Mucosa of rectum (tissue), 2 donors: ENCODE results near the gene TCOF1.

Experiments
- H3K27ac ChIP-seq, 2 donors: one replicate each; pipeline ENCODE4 v1.7.0; 2013; ENCODE audit warnings: inconsistent platforms in 2 of 2, low read depth in 2 of 2, low read length in 2 of 2
- H3K27me3 ChIP-seq, 2 donors: one replicate each; pipeline ENCODE4 v1.7.0; 2013; ENCODE audit warnings: low read length in 2 of 2; ENCODE audit not compliant: control insufficient read depth in 2 of 2, insufficient read depth in 2 of 2
- H3K36me3 ChIP-seq, 2 donors: one replicate each; pipeline ENCODE4 v1.7.0; 2013; ENCODE audit warnings: low read length in 2 of 2; ENCODE audit not compliant: control insufficient read depth in 2 of 2, insufficient read depth in 2 of 2
- H3K4me1 ChIP-seq, 2 donors: one replicate each; pipeline ENCODE4 v1.7.0; 2013; ENCODE audit warnings: low read length in 2 of 2, mild to moderate bottlenecking in 1 of 2; ENCODE audit not compliant: control insufficient read depth in 2 of 2, insufficient read depth in 2 of 2
- H3K4me3 ChIP-seq, 2 donors: one replicate each; pipeline ENCODE4 v1.7.0; 2013; ENCODE audit warnings: low read length in 2 of 2
- H3K9ac ChIP-seq, 2 donors: one replicate each; pipeline ENCODE4 v1.7.0; 2013; ENCODE audit warnings: low read length in 2 of 2, low read depth in 1 of 2, mild to moderate bottlenecking in 1 of 2
- H3K9me3 ChIP-seq, 2 donors: one replicate each; pipeline ENCODE4 v1.7.0; 2013; ENCODE audit warnings: low read length in 2 of 2; ENCODE audit not compliant: control insufficient read depth in 2 of 2
- donor health status: healthy.
- donor health status: Normal muscosa, but diverticular disease.

TCOF1 gene, protein sequence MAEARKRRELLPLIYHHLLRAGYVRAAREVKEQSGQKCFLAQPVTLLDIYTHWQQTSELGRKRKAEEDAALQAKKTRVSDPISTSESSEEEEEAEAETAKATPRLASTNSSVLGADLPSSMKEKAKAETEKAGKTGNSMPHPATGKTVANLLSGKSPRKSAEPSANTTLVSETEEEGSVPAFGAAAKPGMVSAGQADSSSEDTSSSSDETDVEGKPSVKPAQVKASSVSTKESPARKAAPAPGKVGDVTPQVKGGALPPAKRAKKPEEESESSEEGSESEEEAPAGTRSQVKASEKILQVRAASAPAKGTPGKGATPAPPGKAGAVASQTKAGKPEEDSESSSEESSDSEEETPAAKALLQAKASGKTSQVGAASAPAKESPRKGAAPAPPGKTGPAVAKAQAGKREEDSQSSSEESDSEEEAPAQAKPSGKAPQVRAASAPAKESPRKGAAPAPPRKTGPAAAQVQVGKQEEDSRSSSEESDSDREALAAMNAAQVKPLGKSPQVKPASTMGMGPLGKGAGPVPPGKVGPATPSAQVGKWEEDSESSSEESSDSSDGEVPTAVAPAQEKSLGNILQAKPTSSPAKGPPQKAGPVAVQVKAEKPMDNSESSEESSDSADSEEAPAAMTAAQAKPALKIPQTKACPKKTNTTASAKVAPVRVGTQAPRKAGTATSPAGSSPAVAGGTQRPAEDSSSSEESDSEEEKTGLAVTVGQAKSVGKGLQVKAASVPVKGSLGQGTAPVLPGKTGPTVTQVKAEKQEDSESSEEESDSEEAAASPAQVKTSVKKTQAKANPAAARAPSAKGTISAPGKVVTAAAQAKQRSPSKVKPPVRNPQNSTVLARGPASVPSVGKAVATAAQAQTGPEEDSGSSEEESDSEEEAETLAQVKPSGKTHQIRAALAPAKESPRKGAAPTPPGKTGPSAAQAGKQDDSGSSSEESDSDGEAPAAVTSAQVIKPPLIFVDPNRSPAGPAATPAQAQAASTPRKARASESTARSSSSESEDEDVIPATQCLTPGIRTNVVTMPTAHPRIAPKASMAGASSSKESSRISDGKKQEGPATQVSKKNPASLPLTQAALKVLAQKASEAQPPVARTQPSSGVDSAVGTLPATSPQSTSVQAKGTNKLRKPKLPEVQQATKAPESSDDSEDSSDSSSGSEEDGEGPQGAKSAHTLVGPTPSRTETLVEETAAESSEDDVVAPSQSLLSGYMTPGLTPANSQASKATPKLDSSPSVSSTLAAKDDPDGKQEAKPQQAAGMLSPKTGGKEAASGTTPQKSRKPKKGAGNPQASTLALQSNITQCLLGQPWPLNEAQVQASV (N-terminal part only)

GRCh38 chr5:150357326-150358260 is at the start of gene TCOF1:
TSS of gene TCOF1 (plus strand) at chr5:150357697. CDS start at chr5:150357747, 50 bp downstream.
- Histone ChIP-seq H3K27me3 (no peaks in the 10 kb centered on the region), H3K4me1 (peaks cover 22 to 34% of the 10 kb centered on the region in 2 donors), H3K9ac (peak within 1 kb of the TSS; percentile 68 to 73), H3K36me3 (peaks cover 14 to 16% of the 10 kb centered on the region in 2 donors), H3K9me3 (no peaks in the 10 kb centered on the region), H3K4me3 (peak within 1 kb of the TSS; percentile 85), H3K27ac (peak within 1 kb of the TSS; percentile 61 to 65)

DNA sequence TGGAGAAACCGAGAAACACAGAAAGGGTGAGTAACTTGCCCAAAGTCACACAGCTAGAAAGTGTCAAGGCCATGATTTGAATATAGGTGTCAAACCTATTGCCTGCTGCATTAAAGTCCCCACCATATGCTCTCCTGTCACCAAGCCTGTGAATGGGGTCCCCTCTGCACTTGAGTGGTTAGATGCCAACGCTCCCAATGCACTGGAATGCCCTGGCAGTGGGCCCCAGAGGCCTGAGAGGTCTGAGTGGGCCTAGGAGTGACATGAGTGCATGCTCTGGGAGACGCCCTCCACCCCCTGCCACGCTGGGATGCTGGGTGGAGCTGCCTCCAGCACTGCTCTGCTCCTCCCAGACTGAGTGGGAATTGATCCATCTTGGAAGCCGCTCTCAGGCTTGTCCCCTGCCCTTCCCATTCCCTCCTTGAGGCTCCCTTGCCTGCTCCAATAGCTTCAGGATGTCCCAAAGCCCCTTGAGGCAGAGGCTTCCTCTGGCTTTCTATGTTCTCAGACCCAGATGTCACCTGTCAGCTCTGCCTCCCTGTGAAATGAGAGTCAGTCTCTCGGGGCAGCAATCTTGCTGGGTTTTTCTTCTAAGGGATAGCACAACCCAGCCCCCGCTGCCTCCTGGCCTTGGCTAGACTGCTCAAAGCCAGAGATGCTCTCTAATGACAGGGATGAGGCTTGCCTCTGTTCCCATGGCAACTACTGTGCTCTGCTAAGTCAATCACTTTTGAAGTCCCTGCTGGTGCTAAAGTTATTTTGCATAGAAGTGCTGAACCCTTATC is 48.2 kb upstream of the TCOF1 start:
- Histone ChIP-seq H3K4me1 (no peaks in the 10 kb centered on the region), H3K27ac (no peak overlapping the region), H3K27me3 (no peaks in the 10 kb centered on the region), H3K9ac (no peak overlapping the region), H3K9me3 (no peaks in the 10 kb centered on the region), H3K36me3 (no peaks in the 10 kb centered on the region), H3K4me3 (no peak overlapping the region)

- no peak overlapping the region for H3K9ac ChIP-seq
- H3K36me3 ChIP-seq: no peaks in the 10 kb centered on the region
- H3K4me1 ChIP-seq: no peaks in the 10 kb centered on the region
- H3K4me3 ChIP-seq: no peak overlapping the region
- H3K27ac ChIP-seq: no peak overlapping the region
- H3K27me3 ChIP-seq: no peaks in the 10 kb centered on the region
- H3K9me3 ChIP-seq: no peaks in the 10 kb centered on the region
Observed at GRCh38 chr5:150309886-150310239, 47.6 kb upstream of the TCOF1 start.

DNA sequence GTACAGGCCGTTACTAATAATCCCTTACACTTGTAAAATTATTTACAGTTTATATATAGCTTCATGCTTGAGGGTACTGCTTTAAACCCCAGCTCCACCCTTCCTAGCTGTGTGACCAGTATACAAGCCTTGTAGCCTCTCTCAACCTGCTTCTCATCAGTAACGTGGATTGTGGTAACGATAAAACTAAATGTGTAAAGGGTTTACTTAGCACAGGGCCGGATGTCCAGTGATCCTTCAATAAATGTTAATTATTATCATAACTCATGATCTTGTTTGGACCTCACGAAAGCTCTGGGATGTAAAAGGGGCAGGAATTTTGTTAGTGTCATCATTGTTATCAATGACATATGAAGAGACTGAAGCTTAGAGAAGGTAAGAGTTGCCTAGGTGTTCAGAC is 47.3 kb upstream of the TCOF1 start:
- Histone ChIP-seq H3K4me3 (no peak overlapping the region), H3K9me3 (no peaks in the 10 kb centered on the region), H3K36me3 (no peaks in the 10 kb centered on the region), H3K27me3 (no peaks in the 10 kb centered on the region), H3K27ac (no peak overlapping the region), H3K9ac (no peak overlapping the region), H3K4me1 (no peaks in the 10 kb centered on the region)

DNA sequence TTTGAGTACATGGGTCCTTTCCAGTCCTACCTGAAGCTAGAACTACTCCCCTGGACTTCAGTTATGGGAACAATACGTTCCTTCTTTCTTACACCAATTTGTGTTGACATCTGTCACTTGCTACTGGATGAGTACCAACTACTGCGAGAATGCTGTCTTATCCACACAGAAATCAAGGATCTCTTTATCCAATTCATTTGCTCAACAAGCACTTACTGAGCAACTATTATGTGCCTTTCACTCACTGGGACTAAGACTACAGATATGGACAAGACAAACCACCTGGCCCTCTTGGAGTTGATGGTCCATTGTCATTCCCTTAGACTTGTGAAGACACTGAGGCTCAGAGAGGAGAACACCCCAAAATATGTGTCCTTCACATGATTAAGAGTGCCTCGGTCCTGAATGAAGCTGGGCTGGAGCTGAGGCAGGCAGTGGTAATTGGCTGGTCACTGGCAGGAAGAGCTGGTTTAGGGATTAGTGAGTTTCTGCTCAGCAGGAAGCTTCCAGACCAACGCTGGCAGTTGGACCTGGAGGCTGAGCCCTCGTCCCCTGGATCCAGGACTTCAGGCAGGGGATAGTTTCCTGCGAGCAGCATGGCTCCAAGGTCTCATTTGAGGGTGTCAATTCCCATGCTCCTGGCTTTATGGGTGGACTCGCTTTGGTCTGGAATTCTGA is 46.3 kb upstream of the TCOF1 start:
- Histone ChIP-seq H3K4me1 (no peaks in the 10 kb centered on the region), H3K9me3 (no peaks in the 10 kb centered on the region), H3K4me3 (no peak overlapping the region), H3K36me3 (no peaks in the 10 kb centered on the region), H3K9ac (no peak overlapping the region), H3K27ac (no peak overlapping the region), H3K27me3 (no peaks in the 10 kb centered on the region)

- Histone ChIP-seq H3K9me3 (no peaks in the 10 kb centered on the region), H3K36me3 (no peaks in the 10 kb centered on the region), H3K27ac (no peak overlapping the region), H3K9ac (no peak overlapping the region), H3K4me1 (no peaks in the 10 kb centered on the region), H3K4me3 (no peak overlapping the region), H3K27me3 (no peaks in the 10 kb centered on the region)
Observed at GRCh38 chr5:150312518-150312917, 45.0 kb upstream of the TCOF1 start.

GRCh38 chr5:150313501-150313900 is 44.0 kb upstream of the TCOF1 start:
- Histone ChIP-seq H3K4me1 (no peaks in the 10 kb centered on the region), H3K27me3 (no peaks in the 10 kb centered on the region), H3K27ac (no peak overlapping the region), H3K4me3 (no peak overlapping the region), H3K9me3 (no peaks in the 10 kb centered on the region), H3K9ac (no peak overlapping the region), H3K36me3 (no peaks in the 10 kb centered on the region)

DNA sequence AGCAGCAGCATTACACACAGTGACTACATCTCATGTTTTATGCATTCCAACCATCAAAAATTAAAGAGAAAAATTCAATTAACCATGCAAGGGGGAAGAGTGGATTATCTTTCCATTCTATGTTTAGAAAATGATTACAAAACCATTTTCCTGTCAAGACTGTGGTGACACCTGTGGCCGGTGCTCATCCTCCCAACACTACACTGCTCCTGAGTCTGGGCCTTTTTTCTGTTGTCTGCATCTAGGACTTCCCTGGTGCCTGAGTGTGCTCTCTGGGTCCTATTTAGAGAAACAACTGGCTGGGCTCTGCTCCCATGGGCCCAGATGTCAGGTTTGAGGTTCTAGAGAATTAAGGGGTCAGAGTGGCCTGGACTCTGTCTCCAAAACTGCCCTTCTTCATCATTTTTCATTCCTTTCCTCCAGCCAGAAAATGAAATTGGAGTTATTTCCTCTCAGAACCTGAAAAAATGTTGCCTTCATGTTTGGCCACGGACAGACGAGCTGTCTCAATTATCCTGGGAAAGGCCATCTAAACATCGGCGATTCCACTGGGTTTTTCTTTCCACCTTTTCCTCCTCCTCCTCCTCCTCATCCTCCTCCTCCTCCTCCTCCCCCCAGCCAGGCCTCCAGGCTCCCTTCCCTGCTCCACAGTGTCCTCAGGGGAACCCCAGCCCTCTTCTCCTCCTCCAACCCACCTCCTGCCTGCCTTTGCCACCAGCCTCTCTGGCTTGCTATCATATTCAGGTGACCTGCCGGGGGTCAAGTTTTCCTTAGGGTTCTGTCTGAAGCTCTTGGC is 43.4 kb upstream of the TCOF1 start:
- no peaks in the 10 kb centered on the region for H3K4me1 ChIP-seq
- H3K27me3 ChIP-seq: no peaks in the 10 kb centered on the region
- H3K9me3 ChIP-seq: no peaks in the 10 kb centered on the region
- no peak overlapping the region for H3K9ac ChIP-seq
- no peak overlapping the region for H3K4me3 ChIP-seq
- H3K36me3 ChIP-seq: no peaks in the 10 kb centered on the region
- H3K27ac ChIP-seq: no peak overlapping the region
